ENCODE measurements around the gene C19orf18.
"Not testable (repeated sequence)": the region's sequence is repeated elsewhere in the genome, so short reads cannot be mapped to it uniquely, and the experiment has no call there.

C19orf18 gene

GRCh38 chr19:57974434-57974833 is at the start of gene C19orf18:
C19orf18 (minus strand) TSS chr19:57974534; CDS start chr19:57974432, 102 bp downstream.
- DNase-seq (ENCODE audit: low spot score): no peak

GRCh38 chr19:58022283-58022660 is 47.9 kb upstream of the C19orf18 start:
- DNase-seq (ENCODE audit: low spot score): no peak

DNA sequence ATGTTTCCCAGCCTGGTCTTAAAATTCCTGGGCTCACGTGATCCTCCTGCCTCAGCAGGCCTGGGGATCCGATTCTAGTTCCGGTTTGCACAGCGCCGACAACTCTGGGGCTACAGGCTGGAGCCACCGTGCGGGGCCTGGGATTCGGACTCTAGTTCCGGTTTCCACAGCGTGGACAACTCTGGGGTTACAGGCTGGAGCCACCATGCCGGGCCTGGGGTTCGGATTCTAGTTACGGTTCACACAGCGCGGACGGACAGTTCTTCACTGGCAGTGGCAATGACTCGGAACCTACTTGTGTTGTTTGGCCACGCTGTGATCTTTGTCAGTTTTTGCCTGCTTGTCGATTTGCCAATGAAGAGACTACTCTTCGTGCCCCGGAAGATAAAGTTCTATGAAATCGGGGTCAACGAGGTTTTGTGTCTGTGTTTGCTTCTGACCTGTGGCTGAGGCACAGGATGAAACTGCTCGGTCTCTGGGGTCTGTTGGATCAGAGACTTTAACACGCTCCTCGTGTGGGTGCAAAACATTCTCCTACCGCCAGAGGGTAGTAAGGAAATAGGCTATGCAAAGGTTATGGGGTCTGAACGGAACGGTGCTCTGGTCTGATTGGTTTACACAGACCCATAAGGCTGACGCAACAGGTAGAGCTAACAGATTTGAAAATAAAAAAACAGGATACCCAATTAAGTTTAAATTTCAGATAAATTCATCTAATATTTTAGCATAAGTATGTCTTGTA is 47.4 kb upstream of the C19orf18 start:
- DNase-seq (ENCODE audit: low spot score): peak; percentile 65

DNA sequence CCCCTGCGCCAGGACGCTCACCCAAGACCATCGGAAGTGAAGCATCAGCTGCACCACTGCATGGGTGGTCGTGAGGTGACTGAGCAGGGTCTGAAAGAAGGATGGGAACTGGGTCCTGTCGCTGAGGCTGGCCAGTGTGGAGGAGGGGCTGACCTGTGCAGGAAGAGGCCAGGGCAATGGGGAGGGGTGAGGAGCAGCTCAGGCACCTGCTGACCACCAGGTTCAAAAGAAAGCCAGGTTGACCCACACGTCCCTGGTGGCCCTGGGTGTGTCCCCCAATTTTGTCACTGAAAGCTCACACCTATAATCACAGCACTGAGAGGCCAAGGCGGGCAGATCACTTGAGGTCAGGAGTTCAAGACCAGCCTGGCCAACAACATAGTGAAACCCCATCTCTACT is 45.8 kb upstream of the C19orf18 start:
- DNase-seq (ENCODE audit: low spot score): no peak

DNA sequence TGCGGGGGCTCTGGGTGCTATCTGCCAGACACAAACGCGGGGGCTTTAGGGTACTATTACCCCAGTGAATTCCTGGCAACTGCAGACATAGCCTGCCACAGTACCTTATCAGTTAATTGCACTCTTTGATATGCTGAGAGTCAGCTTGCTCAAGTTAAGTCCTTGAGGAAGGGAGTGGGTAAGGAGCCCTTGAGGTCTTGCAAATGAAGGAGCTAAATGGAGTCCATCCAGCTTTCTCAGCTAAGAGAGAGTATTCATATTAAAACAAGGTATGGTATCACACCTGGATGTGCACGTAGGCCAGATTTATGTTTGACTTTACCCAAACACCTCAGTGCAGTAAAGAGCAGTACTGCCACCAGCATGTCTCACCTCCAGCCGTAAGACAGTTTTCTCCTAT is 39.8 kb upstream of the C19orf18 start:
- DNase-seq (ENCODE audit: low spot score): no peak

DNA sequence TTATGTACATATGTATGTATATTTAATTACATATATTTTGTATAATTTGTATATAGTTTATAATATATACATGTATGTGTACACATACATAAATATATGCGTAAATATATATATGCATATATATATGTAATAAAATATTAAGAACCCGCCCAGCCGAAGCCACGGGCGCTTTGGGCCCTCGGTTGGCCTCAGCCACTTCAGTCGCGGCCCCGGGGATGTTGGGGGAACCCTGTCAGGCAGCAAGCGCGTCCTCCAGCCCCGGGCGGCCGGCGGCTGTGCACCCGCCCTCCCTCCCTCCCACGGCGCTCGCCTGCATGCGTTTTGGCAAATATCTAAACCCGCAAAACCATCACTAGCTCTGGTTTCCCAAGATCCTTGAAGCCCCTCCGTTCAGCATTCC is 36.2 kb upstream of the C19orf18 start:
- no peak for DNase-seq (ENCODE audit: low spot score)

DNA sequence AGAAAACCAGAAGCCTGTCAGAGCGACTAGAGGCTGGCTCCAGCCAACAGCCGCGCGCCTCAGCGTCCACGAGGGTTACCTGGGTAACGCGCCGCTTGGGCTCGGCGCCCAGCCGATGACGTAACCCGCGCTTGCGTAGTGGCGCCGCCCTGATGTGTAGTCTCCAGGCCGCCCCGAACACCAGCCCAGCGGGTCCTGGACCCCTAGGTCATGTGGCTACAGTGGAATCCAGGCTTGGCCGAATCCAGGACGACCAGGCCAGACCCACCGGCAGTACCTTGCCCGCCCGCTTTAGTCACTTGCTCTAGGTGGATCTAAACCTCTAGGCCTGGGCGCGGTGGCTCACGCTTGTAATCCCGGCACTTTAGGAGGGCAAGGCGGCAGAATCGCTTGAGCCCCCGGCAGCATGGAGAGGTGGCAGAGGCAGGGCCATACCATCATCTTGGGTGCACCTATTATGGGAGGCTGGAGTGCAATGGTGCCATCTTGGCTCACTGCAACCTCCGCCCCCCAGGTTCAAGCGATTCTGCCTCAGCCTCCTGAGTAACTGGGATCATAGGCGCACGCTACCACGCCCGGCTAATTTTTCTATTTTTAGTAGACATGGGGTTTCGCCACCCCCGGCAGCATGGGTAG is 35.5 kb upstream of the C19orf18 start:
- DNase-seq (ENCODE audit: low spot score): peak; percentile 83

DNA sequence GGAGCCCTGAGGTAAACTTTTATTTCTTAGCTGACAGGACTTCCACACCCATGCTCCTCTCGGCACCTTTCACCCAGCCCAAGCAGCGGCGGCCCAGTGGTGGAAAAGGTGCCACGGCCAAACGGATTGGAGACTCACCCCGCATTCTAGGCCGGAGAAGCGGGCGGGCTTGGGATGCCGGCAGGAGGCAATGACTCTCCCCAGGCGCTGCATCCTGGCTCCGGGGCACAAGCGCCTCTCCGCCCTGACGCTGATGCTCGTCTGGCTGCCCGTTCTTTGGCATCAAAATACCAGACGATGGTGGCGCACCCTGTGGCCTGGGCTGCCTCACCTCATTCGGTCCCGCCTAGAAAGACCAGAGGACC is 34.9 kb upstream of the C19orf18 start:
- no peak for DNase-seq (ENCODE audit: low spot score)

DNA sequence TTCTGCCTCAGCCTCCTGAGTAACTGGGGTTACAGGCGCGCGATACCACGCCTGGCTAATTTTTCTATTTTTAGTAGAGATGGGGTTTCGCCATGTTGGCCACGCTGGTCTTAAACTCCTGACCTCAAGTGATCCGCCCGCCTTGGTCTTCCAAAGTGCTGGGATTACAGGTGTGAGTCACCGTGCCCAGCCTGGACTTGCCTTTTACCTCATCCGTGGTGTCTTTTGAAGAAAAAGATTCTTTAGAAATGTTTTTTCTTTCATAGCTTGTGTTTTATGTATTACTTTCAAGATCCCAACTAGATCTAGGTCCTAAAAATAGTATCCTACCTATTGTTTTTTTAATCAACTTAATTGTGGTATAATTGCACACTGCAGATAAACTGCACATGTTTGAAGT is 34.5 kb upstream of the C19orf18 start:
- not testable (repeated sequence) for DNase-seq (ENCODE audit: low spot score)

GRCh38 chr19:58007285-58007684 is 33.0 kb upstream of the C19orf18 start:
- DNase-seq (ENCODE audit: low spot score): no peak

- DNase-seq (ENCODE audit: low spot score): no peak
Measured at GRCh38 chr19:58003174-58003828, 29.0 kb upstream of the C19orf18 start.

- peak; percentile 91 for DNase-seq (ENCODE audit: low spot score)
Measured at GRCh38 chr19:58002384-58003173, 28.2 kb upstream of the C19orf18 start, which contains the start of gene ZNF606. ZNF606 (minus strand) TSS chr19:58002820; CDS start chr19:58001319, 1,501 bp downstream.

GRCh38 chr19:58001895-58002369 is 27.6 kb upstream of the C19orf18 start:
- DNase-seq (ENCODE audit: low spot score): no peak

DNA sequence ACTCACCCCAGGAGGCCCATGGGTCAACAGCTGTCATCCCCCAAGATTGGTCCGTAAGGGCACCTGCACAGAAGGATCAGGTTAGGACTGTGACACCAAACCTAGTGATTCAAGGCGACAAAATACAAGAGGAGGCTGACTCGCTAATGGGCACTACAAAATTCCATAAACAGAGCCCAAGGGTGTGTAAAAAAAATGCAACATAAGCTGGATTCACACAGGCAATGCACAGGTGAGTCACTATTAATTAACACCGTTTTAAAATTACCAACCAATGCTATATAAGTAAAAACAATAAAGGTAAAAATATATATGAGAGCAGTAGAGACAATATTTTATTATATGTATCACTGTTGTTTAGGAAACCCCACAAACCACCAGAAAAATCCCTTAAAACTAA is 26.3 kb upstream of the C19orf18 start:
- DNase-seq (ENCODE audit: low spot score): no peak

GRCh38 chr19:57992841-57993240 is 18.5 kb upstream of the C19orf18 start:
- no peak for DNase-seq (ENCODE audit: low spot score)

DNA sequence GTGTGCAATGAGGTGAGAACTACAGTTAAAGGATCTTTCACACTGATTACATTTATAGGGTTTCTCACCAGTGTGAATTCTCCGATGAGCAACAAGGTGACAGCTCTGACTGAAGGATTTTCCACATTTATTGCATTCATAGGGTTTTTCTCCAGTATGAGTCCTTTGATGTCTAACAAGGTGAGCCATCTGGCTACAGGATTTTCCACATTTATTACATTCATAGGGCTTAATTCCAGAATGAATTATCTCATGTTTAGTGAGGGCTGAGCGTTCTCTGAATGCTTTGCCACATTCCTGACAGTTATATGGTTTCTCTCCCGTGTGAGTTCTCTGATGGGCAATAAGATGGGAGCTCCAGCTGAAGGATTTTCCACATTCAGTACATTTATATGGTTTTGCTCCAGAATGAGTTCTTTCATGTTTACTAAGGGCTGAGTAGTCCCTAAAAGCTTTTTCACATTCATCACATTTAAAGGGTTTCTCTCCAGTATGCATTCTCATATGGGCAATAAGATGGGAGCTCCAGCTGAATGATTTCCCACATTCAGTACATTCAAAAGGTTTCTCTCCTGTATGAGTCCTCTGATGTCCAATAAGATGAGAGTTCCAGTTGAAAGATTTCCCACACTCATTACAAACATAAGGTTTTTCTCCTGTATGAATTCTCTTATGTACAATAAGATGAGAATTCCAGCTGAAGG is 4.4 kb upstream of the C19orf18 start:
- no peak for DNase-seq (ENCODE audit: low spot score)

DNA sequence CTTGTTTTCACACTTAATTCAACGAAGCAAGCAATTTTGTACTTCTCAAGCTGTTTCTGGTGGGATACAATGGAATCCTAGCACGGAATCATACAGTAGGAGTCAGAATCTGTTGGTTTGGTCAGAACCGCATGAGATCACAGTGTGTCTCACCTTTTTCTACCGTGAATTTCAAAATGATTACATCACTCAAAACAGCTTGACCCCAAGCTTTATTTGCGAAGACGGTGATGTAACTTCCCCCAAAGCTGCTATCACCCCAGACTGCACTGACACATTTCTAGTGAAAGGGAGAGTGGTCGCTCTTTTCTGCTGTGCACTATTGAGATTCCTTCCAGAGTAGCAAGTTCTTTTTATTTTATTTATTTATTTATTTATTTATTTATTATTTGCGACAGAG is 9.6 kb downstream of the C19orf18 start:
- DNase-seq (ENCODE audit: low spot score): no peak

- no peak for DNase-seq (ENCODE audit: low spot score)
Measured at GRCh38 chr19:57961785-57962184, 12.5 kb downstream of the C19orf18 start.

DNA sequence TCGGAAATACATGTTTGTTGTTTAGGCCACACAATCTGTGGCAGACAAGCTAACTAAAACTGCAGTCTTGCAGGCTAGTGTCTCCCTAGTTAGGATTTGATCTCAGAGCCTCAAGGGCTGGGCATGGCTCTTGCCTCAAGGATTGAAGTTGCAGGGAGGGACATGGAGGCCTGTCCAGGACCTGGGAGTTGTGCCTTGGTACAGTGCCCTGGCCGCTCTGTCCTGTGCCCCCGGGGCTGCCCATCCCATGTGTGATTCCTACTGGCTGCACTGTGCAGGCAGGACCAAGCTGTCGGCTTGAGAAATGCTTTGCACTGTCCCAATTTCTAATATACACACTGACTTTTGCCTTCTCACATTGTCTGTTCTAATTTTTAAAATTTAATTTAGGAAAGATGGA is 19.3 kb downstream of the C19orf18 start:
- DNase-seq (ENCODE audit: low spot score): no peak

DNA sequence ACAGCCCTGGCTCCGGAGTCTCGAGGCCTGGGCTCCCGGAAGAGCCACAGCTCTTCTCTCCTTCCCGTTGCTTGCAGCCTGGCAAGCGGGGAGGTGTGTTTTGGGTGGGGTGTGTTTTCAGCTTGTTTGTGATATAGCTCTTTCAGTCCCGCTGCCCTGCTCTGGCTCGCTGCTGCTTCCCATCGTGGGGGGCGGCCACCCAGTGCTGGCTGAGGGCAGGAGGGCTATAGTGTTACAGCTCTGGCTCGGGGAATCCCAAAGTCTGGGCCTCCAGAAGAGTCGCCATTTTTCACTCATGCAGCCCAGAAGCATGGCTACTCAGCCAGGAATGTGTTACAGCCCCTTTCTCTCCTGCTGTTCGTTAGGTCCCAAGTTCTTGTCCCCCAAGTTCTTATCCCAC is 24.6 kb downstream of the C19orf18 start:
- no peak for DNase-seq (ENCODE audit: low spot score)

DNA sequence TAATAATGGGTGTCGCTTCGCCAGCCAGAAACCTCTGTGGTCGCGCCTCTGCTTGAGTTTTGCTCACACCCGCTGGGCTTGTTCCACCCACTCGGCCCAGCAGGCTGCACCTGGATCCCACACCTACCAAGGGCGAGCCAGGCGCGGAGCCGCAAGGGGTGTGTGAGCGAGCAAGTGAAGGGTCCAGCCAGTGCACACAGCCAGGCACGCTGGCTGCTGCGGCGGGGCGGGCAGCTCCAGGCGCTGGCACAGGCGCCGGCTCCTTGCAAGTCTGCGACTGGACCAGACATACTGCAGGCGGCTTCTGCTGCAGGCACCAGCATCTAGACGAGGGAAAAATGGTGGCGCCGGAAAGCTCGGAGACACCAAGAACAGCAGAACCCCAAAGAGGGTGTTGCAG is 25.0 kb downstream of the C19orf18 start:
- no peak for DNase-seq (ENCODE audit: low spot score)
